ENCODE measurements around the gene RTCA.
"Not testable (repeated sequence)": the region's sequence is repeated elsewhere in the genome, so short reads cannot be mapped to it uniquely, and the experiment has no call there.

The RTCA gene

GRCh38 chr1:100305954-100306353, 39.9 kb downstream of the RTCA start:
- DNase-seq (ENCODE audit: extremely low read depth in 1 of 2, low read depth in 1 of 2) = no peak

DNA sequence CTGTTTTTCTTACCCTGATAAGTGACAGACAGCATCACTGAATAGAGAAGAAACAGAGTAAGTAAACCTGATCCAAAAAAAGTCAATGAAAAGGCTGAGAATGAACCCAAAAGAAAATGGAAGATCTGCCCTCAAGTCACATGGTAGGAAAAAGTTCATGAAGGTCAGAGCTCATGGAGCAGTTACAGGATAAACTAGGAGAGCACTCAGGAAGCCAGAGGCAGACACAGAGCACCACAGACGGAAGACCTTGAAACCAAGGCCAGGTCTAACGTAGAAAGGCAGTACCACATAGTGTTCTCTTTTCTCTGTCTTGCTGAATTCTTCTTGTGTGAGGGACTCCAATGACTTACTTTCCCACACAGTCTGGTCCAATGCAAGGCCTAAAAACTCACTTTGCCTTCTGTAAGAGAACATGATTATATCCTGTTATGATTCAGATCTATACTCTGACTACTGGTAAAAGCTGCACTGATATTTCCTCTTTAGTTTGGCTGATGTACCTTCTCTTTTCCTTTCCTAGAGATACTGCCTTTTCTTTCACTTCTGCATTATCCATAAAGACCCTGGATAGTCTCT, 40.8 kb downstream of the RTCA start:
- DNase-seq (ENCODE audit: extremely low read depth in 1 of 2, low read depth in 1 of 2) = no peak

DNA sequence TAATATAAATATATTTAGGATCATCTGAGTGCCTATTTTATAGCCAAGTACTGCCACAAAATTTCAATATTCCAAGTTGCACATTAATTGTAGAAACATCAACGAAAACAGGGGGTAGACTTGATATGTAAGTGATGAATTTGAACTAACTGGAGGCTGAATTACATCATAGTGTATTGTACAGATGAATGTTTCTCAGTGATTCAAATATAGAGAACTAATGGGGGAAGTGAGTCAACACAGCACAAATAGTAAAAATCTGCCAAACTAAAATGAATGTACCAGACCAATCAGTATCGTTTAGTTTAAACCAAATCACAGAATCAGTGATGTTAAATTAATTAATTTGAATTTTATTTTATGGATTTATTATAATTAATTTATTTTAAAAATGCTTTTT, 42.8 kb downstream of the RTCA start:
- DNase-seq (ENCODE audit: extremely low read depth in 1 of 2, low read depth in 1 of 2) = no peak

DNA sequence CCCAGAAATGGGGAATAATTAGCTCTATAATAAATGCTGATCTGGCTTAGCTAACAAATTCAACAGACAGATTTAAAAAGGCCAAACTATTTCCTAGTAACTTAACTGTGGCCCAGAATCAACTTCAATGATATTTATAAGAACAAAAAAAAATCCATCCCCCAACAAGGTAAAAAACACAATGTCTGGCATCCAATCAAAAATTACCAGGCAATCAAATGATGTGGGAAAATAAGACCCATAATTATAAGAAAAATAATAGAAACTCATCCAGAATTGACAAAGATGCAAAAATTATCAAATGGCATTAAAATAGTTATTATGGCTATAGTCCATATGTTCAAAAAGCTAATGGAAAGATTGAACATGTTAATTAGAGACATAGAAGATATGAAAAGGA, 43.8 kb downstream of the RTCA start:
- DNase-seq (ENCODE audit: extremely low read depth in 1 of 2, low read depth in 1 of 2) = no peak

DNA sequence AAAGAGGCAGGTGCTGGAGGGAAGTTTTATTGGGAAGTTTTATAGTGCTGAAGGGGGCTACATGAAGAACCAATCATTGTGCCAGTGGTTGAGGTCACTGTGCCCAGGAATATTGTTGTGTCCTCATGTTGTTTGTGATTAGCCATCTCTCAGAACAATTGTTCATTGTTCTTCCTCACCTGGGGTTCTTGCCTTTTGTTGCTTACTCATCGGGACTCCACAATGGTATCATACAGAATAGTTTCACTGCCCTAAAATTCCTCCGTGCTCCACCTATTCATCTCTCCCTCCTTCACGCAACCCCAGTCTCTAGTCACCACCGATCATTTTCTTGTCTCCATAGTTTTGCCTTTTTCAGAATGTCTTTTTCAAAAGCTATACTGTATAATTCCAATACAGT, 47.4 kb downstream of the RTCA start:
- no peak for DNase-seq (ENCODE audit: extremely low read depth in 1 of 2, low read depth in 1 of 2)

DNA sequence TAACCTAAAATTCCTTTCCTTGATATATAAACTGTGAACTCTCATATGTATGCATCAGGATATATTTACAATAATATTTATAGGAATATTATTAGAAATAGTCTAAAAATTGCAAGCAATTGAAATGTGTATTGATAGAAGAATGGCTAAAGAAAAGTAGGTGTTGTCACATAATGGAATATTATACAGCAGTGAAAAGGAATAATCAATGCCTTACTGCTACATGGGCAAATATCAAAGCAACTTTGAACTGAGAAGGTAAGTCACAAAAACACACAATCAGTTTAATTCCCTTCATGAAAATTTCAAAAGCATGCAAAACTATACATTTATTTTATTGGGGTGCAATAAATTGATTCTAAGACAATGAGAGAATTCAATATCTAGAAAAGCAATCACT, 50.6 kb downstream of the RTCA start:
- DNase-seq (ENCODE audit: extremely low read depth in 1 of 2, low read depth in 1 of 2) = no peak

DNA sequence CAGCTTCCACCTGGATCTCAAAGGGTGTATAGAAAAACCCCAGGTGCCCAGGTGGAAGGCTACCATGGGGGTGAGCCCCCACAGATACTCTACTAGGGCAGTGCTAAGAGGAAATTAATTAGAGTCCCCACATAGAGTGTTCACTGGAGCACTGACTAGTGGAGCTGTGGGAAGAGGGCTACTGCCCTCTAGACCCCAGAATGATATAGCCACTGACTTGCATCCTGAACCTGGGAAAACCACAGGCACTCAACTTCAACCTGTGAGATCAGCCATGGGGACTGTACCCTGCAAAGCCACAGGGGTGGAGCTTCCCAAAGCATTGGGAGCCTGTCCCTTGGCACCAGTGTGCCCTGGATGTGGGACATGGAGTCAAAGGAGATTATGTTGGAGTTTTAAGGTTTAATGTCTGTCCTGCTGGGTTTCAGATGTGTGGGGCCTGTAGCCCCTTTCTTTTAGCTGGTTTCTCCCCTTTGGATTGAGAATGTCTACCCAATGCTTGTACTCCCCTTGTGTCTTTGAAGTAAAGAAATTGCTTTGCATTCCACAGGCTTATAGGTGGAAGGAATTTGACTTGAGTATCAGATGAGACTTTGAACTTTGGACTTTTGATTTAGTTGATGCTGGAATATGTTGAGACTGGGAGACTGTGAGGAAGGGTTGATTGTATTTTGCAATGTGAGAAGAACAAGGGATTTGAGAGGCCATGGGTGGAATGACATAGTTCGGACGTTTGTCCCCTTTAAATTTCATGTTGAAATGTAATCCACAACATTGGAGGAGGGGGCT, 54.5 kb downstream of the RTCA start:
- no peak for DNase-seq (ENCODE audit: extremely low read depth in 1 of 2, low read depth in 1 of 2)

GRCh38 chr1:100321100-100321493, 55.1 kb downstream of the RTCA start:
- DNase-seq (ENCODE audit: extremely low read depth in 1 of 2, low read depth in 1 of 2) = no peak

DNA sequence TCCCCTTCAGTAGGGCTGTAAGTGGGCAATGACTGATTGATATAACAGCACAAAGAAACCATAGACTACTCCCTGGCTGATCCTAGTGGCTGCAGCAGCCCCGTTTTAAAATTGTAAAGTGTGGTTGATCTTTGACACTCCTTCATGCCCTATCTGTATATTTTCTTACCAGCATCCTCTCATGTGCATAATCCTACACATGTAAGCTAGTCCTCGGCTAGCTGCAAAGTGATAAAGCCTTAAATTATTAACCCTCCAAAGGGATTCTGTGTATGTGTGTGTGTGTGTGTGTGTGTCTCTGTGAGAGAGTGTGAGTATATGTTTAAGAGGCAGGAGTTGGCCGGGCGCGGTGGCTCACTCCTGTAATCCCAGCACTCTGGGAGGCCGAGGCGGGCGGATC, 55.5 kb downstream of the RTCA start:
- no peak for DNase-seq (ENCODE audit: extremely low read depth in 1 of 2, low read depth in 1 of 2)

GRCh38 chr1:100322436-100323211, 56.6 kb downstream of the RTCA start:
- DNase-seq (ENCODE audit: extremely low read depth in 1 of 2, low read depth in 1 of 2) = no peak

GRCh38 chr1:100323419-100324106, 57.5 kb downstream of the RTCA start:
- no peak for DNase-seq (ENCODE audit: extremely low read depth in 1 of 2, low read depth in 1 of 2)

DNA sequence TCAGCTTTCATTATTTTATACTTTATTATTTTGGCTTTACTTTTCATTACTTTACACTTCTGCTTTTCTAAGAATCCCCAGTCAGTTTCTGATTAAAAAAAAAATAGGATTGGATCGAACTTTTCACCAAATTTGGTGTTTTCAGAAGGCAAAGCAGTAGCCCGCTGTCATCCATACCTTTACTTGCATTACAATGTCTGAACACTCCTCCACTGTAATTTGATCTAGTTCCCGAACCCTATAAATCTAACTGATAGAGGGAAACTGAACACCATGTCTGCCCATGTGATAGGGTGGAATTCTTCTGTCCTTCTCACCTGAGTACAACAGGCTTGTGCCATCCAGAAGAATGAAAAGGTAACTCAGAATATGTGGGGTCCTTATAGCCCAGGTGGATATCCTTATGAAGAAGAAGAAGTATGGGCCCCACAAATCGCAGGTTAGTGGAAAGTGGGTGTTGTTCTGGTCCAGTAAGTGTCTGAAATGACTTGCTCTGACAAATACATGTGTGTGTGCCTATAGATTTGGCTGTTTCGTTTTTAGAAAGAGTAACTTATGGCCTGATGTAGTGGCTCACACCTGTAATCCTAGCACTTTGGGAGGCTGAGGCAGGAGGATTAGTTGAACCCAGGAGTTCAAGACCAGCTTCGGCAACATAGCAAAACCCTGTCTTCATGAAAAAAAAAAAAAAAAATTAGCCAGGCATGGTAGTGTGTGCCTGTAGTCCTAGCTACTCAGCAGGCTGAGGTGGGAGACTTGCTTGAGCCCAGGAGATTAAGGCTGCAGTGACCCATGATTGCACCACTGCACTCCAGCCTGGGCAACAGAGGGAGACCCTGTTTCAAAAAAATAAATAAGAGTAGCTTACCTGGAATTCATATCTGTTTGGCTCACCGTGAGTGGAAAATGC, 59.7 kb downstream of the RTCA start:
- DNase-seq (ENCODE audit: extremely low read depth in 1 of 2, low read depth in 1 of 2) = no peak

GRCh38 chr1:100326325-100326670, 60.3 kb downstream of the RTCA start:
- DNase-seq (ENCODE audit: extremely low read depth in 1 of 2, low read depth in 1 of 2) = not testable (repeated sequence)

- no peak for DNase-seq (ENCODE audit: extremely low read depth in 1 of 2, low read depth in 1 of 2)
Observed at GRCh38 chr1:100328133-100328532, 62.1 kb downstream of the RTCA start.

GRCh38 chr1:100331146-100331545, 65.1 kb downstream of the RTCA start:
- not testable (repeated sequence) for DNase-seq (ENCODE audit: extremely low read depth in 1 of 2, low read depth in 1 of 2)

DNA sequence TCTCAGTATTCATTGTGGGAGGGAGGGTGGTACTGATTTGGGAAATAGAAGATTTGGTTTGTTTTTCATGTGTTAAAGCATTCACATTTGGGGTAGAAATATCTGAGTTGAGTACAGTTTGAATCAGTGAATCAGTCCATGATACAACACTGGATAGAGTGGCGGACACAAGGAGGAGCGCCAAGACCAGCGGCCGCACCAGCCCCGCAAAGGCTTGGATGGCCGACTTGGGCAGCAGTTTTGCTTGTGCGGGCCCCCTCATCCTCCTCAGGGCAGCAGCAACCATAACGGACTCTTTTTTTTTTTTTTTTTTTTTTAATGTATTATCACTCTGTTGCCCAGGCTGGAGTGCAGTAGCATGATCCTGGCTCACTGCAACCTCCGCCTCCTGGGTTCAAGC, 66.3 kb downstream of the RTCA start:
- no peak for DNase-seq (ENCODE audit: extremely low read depth in 1 of 2, low read depth in 1 of 2)

DNA sequence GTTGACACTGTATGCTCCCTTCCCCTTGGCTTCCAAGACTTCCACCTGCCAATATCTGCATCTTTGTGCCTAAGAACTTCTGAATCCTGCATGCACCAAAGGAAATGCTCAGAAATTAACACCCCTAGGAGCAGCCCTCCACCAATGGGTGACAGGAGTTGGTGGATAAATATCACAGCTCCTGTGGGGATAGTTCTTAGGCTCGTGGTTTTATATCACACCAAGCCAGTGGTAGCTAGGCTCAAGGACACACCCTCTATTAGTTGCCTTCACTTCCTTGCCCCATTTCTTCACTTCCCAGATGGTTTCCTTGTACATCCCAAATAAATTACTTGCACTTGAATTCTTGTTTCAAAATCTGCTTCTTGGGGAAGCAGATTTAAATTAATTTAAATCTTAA, 69.4 kb downstream of the RTCA start:
- DNase-seq (ENCODE audit: extremely low read depth in 1 of 2, low read depth in 1 of 2) = no peak

DNA sequence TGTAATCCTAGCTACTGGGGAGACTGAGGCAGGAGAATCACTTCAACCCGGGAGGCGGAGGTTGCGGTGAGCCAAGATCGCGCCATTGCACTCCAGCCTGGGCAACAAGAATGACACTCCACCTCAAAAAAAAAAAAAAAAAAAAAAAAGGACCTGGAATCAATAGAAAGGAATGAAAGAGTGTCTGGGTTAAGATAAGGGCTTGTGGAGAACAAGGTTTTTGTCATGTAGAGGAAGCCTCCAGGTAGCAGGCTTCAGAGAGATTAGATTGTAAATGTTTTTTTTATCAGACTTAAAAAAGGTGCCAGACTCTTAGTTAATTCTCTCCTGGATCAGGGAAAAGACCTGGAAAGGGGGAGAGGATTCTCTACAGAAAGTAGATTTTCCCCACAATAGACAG, 71.9 kb downstream of the RTCA start:
- DNase-seq (ENCODE audit: extremely low read depth in 1 of 2, low read depth in 1 of 2) = not testable (repeated sequence)

GRCh38 chr1:100339735-100340134, 73.7 kb downstream of the RTCA start:
- not testable (repeated sequence) for DNase-seq (ENCODE audit: extremely low read depth in 1 of 2, low read depth in 1 of 2)

GRCh38 chr1:100340494-100340893, 74.5 kb downstream of the RTCA start:
- DNase-seq (ENCODE audit: extremely low read depth in 1 of 2, low read depth in 1 of 2) = no peak
